ENCODE measurements around the gene PSMC5.
A peak's percentile ranks its signal among the peaks of the same experiment; 100 is the strongest.

PSMC5 gene

DNA sequence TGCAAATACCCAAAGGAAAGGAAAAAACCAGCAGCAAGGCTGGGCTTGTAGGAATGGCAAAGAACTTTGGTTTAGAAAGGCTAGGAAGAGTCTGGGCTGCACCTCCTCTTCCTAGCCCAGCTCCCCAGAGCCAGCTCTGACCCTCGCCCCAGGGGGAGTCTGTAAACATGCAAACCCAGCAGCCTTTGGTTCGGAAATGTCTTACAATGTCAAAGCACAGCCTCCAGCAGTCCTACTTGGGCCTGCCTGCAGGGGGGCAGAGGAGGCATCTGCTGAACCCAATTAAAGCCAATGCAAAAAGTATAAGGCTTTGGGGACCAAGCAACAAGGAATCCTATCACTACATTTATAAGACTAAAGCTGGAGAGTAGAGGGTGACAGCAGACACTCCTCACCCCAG, 5.2 kb downstream of the PSMC5 start:
- Histone ChIP-seq H4K20me1 (peaks cover 23 to 99% (median 83%) of the 10 kb centered on the region in 11 experiments; a peak in 21 of 22 replicates), H3K4me2 (peak overlapping the region in 8 of 11 experiments; percentile 54 to 72 (median 67); a peak in 10 of 22 replicates), H3K9ac (peak overlapping the region in 1 of 11 experiments; percentile 16; a peak in 2 of 22 replicates), H3K36me3 (peaks cover 82 to 94% (median 90%) of the 10 kb centered on the region in 11 experiments), H3K4me3 (no peak overlapping the region), H3K4me1 (peaks cover 53 to 94% (median 88%) of the 10 kb centered on the region in 10 experiments), H3K27ac (peak overlapping the region in 2 of 11 experiments; percentile 21 to 75; a peak in 4 of 22 replicates), H3K27me3 (no peaks in the 10 kb centered on the region), H3K9me3 (replicated peaks in 1 of 11) (no peaks in the 10 kb centered on the region)
- no peak for TF ChIP-seq Cebpa-rat (IDR thresholded peaks at IDR 0.05)

DNA sequence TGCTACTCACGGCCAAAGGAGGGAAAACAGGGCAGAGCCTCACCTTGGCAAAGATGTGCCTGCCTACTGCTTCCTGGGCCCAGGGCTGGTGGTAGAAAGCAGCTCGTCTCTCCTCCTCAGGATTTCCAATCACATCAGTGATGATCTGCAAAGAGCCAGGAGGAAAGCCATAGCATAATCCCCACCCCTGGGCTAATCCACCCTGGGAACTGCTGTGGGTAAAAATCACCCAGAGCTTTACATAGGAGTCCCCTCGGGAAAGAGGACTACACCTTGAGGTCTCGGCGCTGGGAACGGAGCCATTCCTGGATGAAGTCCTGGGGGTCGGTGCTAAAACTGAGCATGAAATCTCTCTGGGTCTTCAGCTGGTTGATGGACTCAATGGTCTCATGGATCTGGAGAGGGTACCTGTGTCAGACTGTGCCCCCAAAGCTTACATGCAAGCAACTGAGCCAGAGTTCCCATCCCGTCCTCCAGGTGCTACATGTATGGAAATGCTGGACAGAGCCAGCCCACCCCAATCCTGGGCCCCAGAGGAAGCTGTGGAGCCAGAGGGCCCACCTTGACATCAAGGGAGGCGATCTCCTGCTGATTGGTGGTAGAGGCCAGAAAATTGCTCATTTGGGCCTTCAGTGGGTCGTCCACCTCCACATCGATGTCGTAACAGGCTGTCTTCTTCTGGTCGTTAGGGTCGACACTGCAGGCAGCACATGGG, 6.0 kb downstream of the PSMC5 start:
- H3K4me2 ChIP-seq = peak overlapping the region in 6 of 11 experiments; percentile 51 to 72 (median 69); a peak in 11 of 22 replicates
- peak overlapping the region in 3 of 11 experiments; percentile 48 to 75 (median 75); a peak in 4 of 22 replicates for H3K27ac ChIP-seq
- H3K9ac ChIP-seq = peak overlapping the region in 4 of 11 experiments; percentile 22 to 51 (median 30); a peak in 1 of 22 replicates
- no peak overlapping the region for H3K4me3 ChIP-seq
- H3K9me3 ChIP-seq (replicated peaks in 1 of 11) = no peaks in the 10 kb centered on the region
- H3K27me3 ChIP-seq = no peaks in the 10 kb centered on the region
- peaks cover 84 to 100% (median 97%) of the 10 kb centered on the region in 11 experiments for H3K36me3 ChIP-seq
- peaks cover 30 to 99% (median 91%) of the 10 kb centered on the region in 11 experiments for H4K20me1 ChIP-seq
- no peak for TF ChIP-seq Cebpa-rat (IDR thresholded peaks at IDR 0.05)
- H3K4me1 ChIP-seq = peaks cover 58 to 99% (median 93%) of the 10 kb centered on the region in 10 experiments

DNA sequence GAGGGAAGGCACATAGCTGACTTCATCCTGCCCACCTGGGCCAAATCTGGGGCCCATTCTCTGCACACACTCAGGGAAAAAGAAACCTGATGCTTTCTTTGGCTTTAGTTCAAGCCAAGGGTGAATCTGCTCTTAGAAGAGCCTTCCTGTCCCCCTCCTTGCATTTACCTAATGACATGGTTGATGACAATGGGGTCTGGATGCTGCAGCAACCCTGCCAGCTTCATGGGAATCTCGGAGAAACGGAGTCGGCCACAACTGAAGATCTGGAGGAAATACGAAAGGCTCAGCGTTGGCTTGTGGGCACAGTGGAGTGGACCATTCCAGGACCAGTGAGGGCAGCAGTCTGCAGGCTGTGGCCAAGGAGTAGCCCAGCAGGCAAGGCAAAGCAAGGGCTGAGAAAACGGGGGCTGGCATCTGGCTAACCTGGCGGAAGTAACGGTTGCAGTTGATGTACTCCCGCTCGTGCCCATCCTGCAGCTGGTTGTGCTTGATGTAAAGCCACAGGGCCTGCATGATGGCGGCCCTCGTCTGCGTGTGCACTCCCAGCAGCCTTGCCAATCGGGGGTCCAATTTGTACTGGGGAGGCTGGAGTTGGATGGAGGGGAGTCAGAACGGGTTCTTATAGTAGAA, 6.6 kb downstream of the PSMC5 start:
- Histone ChIP-seq H3K9ac (peak overlapping the region in 9 of 11 experiments; percentile 5 to 64 (median 37); a peak in 14 of 22 replicates), H3K27me3 (no peaks in the 10 kb centered on the region), H3K4me3 (no peak overlapping the region), H3K4me2 (peak overlapping the region; percentile 39 to 79 (median 64); a peak in 21 of 22 replicates), H3K36me3 (peaks cover 84 to 96% (median 94%) of the 10 kb centered on the region in 11 experiments), H3K9me3 (replicated peaks in 1 of 11) (no peaks in the 10 kb centered on the region), H4K20me1 (peaks cover 37 to 99% (median 94%) of the 10 kb centered on the region in 11 experiments), H3K27ac (peak overlapping the region in 9 of 11 experiments; percentile 46 to 75 (median 65); a peak in 17 of 22 replicates), H3K4me1 (peaks cover 58 to 99% (median 93%) of the 10 kb centered on the region in 10 experiments)
- no peak for TF ChIP-seq Cebpa-rat (IDR thresholded peaks at IDR 0.05)

DNA sequence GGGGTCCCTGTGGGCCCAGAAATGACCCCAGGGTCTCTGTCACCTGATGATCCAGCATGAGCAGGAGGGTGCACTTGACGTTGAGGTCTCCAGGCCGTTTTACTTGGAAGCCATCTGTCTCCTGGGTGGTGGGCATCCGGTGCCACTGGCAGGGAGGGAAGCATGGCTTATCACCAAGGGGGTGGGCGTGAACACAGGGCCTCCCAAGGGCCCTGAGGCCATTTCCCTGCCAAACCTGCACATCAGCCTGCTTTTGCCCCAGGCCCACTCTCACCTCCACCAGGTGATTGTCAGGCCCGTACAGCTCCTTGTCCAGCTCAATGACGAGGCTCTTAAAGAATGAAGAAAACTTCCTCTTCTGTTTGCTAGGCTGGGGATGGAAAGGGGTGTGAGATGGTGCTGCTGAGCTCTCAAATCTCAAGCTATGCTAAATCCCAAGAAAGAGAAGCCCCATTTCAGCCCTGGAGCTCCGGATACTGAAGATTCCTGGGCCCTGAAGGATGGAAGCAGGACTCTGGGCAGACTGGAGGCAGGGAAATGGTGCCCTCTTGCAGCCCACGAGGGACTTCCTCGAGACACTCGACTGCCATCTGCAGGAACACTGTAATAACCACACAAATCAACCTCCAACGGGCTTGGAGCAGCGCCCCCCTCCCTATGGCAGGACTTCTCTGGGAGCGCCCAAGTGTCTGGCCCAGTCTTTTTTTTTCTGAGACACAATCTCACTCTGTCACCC, 7.4 kb downstream of the PSMC5 start:
- Histone ChIP-seq H3K4me2 (peak overlapping the region; percentile 39 to 79 (median 64)), H3K27me3 (no peaks in the 10 kb centered on the region), H3K9me3 (replicated peaks in 1 of 11) (no peaks in the 10 kb centered on the region), H3K4me3 (no peak overlapping the region), H3K9ac (peak overlapping the region in 9 of 11 experiments; percentile 5 to 64 (median 37); a peak in 15 of 22 replicates), H3K4me1 (peaks cover 58 to 99% (median 93%) of the 10 kb centered on the region in 10 experiments), H4K20me1 (peaks cover 43 to 99% (median 94%) of the 10 kb centered on the region in 11 experiments), H3K27ac (peak overlapping the region in 9 of 11 experiments; percentile 46 to 75 (median 65); a peak in 19 of 22 replicates), H3K36me3 (peaks cover 76 to 89% (median 86%) of the 10 kb centered on the region in 11 experiments)
- no peak for TF ChIP-seq Cebpa-rat (IDR thresholded peaks at IDR 0.05)

DNA sequence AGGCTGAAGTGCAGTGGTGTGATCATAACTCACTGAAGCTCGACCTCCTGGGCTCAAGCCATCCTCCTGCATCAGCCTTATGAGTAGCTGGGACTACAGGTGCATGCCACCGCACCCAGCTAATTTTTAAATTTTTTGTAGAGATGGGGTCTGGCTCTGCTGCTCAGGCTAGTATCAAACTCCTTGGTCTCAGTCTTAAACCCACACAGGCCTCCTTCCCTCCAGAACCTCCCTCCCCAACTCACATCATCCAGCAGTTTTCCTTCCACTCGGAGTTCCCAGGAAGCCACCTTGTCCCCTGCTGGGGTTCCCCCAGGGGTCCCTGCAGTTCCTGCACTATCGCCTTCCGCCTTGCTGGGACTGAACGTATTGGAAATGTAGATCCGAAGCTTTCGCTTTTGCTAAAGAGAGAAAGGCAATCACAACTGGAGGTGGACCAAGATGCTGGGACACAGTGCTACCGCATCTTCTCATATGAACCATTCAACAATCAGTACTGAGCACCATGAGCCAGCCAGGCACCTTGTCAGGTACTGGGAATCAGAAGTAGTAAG, 8.0 kb downstream of the PSMC5 start:
- peak overlapping the region in 7 of 11 experiments; percentile 19 to 50 (median 26); a peak in 9 of 22 replicates for H3K9ac ChIP-seq
- peaks cover 70 to 82% (median 80%) of the 10 kb centered on the region in 11 experiments for H3K36me3 ChIP-seq
- no peaks in the 10 kb centered on the region for H3K27me3 ChIP-seq
- no peaks in the 10 kb centered on the region for H3K9me3 ChIP-seq (replicated peaks in 1 of 11)
- peaks cover 44 to 99% (median 93%) of the 10 kb centered on the region in 11 experiments for H4K20me1 ChIP-seq
- H3K4me2 ChIP-seq = peak overlapping the region; percentile 21 to 79 (median 59)
- H3K4me3 ChIP-seq = no peak overlapping the region; a peak in 1 of 20 replicates
- no peak for TF ChIP-seq Cebpa-rat (IDR thresholded peaks at IDR 0.05)
- H3K27ac ChIP-seq = peak overlapping the region in 7 of 11 experiments; percentile 7 to 75 (median 32); a peak in 9 of 22 replicates
- peaks cover 61 to 99% (median 93%) of the 10 kb centered on the region in 10 experiments for H3K4me1 ChIP-seq

DNA sequence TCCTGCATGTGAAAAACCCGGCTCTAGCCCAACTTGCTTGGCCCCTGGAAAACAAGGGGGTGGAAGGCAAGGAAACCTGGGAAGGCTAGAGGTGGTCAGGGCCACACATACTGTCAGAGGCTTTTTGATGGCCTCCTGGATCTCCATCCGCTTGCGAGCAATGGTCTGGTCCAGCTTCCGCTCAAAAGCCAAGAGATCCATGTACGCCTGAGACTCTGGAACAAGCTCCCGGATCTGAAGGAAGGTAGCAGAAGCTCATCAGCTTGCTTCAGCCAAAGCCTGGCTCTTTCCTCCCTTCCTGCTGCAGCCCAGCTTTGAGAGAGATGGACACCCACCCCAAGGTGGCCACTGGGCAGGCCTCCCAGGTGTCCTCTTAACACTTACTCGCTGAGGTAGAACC, 9.6 kb downstream of the PSMC5 start:
- H3K27me3 ChIP-seq = no peaks in the 10 kb centered on the region
- no peaks in the 10 kb centered on the region for H3K9me3 ChIP-seq (replicated peaks in 1 of 11)
- H3K27ac ChIP-seq = peak overlapping the region in 4 of 11 experiments; percentile 15 to 97 (median 54); a peak in 3 of 22 replicates
- H4K20me1 ChIP-seq = peaks cover 58 to 99% (median 94%) of the 10 kb centered on the region in 11 experiments
- H3K36me3 ChIP-seq = peaks cover 54 to 72% (median 64%) of the 10 kb centered on the region in 11 experiments
- H3K9ac ChIP-seq = peak overlapping the region in 4 of 11 experiments; percentile 13 to 97 (median 94); a peak in 3 of 22 replicates
- TF ChIP-seq Cebpa-rat (IDR thresholded peaks at IDR 0.05) = no peak
- peak overlapping the region in 6 of 11 experiments; percentile 97 to 100 (median 100); a peak in 6 of 22 replicates for H3K4me2 ChIP-seq
- no peak overlapping the region for H3K4me3 ChIP-seq
- H3K4me1 ChIP-seq = peaks cover 65 to 97% (median 91%) of the 10 kb centered on the region in 10 experiments

DNA sequence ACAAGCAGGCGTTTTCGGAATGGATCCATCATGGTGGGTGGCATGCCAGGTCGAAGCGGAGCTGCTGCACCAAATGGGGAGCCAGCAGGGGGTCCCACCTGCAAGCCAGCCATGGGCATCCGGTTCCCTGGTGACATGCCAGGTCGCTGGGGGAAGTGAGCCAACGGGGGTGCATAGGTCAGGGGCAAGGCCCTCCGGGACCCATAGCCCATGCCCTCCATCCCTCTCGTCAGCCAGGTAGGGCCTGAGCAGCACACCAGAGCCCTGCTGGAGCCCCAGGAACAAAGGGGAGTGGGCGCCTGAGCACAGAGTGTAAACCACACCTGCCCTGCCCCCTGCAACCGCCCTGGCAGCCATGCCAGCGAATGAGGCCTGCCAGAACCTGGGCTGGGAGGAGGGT, 10.2 kb downstream of the PSMC5 start:
- no peak for TF ChIP-seq Cebpa-rat (IDR thresholded peaks at IDR 0.05)
- H3K27ac ChIP-seq = peak overlapping the region in 9 of 11 experiments; percentile 1 to 98 (median 95); a peak in 12 of 22 replicates
- H3K4me3 ChIP-seq = 0 out of 20 replicates have a peak overlapping the region, but pooled peaks of 2 of the 10 experiments have one; percentile 7 to 78
- H3K27me3 ChIP-seq = no peaks in the 10 kb centered on the region
- no peaks in the 10 kb centered on the region for H3K9me3 ChIP-seq (replicated peaks in 1 of 11)
- peaks cover 47 to 65% (median 57%) of the 10 kb centered on the region in 11 experiments for H3K36me3 ChIP-seq
- peaks cover 58 to 99% (median 90%) of the 10 kb centered on the region in 11 experiments for H4K20me1 ChIP-seq
- H3K4me1 ChIP-seq = peaks cover 64 to 90% (median 85%) of the 10 kb centered on the region in 10 experiments
- H3K4me2 ChIP-seq = peak overlapping the region; percentile 31 to 100 (median 99); a peak in 21 of 22 replicates
- H3K9ac ChIP-seq = peak overlapping the region in 8 of 11 experiments; percentile 28 to 99 (median 96); a peak in 12 of 22 replicates

Measured in BLaER1 treated with 17β-estradiol and CSF1 and Interleukin-3, amounts not matched to agents 10 nM and 100 nM (cell line).